Stomach (tissue), 9 donors: ENCODE data around the gene ESPNL. TPM values are rescaled to one million over a fixed set of nuclear protein-coding genes. Genes with fewer than 3 reads are reported as not detected.
"Not testable (repeated sequence)": the region's sequence is repeated elsewhere in the genome, so short reads cannot be mapped to it uniquely, and the experiment has no call there.

Experiments
- DNase-seq, 2 donors: peaks; one replicate each; pipeline versions ENCODE4 v3.0.0 to v3.0.0-alpha.2; 2013 to 2019
- H3K27ac ChIP-seq, 5 donors: fragments of 200-600 bp in 4 of 5; sonication (generic) in 4 of 5; one replicate each; pipeline ENCODE4 v1.5.1; 2013 to 2019; ENCODE audit warnings: mild to moderate bottlenecking in 1 of 5, moderate library complexity in 1 of 5
- H3K27me3 ChIP-seq, 3 donors: fragments of 200-600 bp; sonication (generic); one replicate each; pipeline ENCODE4 v1.5.1; 2017 to 2019; ENCODE audit warnings: mixed run types in 1 of 3
- H3K36me3 ChIP-seq, 4 donors: fragments of 200-600 bp; sonication (generic); 1 replicate in 3 of 4; 2 replicates in 1 of 4; pipeline ENCODE4 v1.5.1; 2016 to 2019
- H3K4me1 ChIP-seq, 4 donors: fragments of 200-600 bp; sonication (generic); one replicate each; pipeline ENCODE4 v1.5.1; 2016 to 2019
- H3K4me3 ChIP-seq, 4 donors: fragments of 200-600 bp; sonication (generic) in 3 of 4; one replicate each; pipeline ENCODE4 v1.5.1; 2016 to 2019; ENCODE audit warnings: mild to moderate bottlenecking in 1 of 4
- H3K9me3 ChIP-seq, 4 donors: fragments of 200-600 bp; sonication (generic); one replicate each; pipeline ENCODE4 v1.5.1; 2016 to 2019
- EP300 ChIP-seq: sonication (generic); formaldehyde crosslinking; IDR thresholded peaks from one replicate; pipeline ENCODE4 v1.6.1; 2017; ENCODE audit warnings: antibody characterized with exemption
- POLR2A ChIP-seq, 4 donors: fragments of 450-650 bp; IDR thresholded peaks; one replicate each; pipeline ENCODE4 v1.6.1; 2016; ENCODE audit warnings: antibody characterized with exemption in 4 of 4, control low read depth in 2 of 4, mild to moderate bottlenecking in 1 of 4, moderate library complexity in 1 of 4
- POLR2AphosphoS5 ChIP-seq, 3 donors: sonication (generic); formaldehyde crosslinking; IDR thresholded peaks; one replicate each; pipeline ENCODE4 v1.6.1; 2016; ENCODE audit warnings: antibody characterized with exemption in 3 of 3
- WGBS, 5 donors: extraction: QIAGEN DNeasy Blood & Tissue Kit in 3 of 5; methylation state at CpG; one replicate each; pipeline versions ENCODE4 v1.1.5 to v1.1.7; 2013 to 2018; 5-methylcytosine and 5-hydroxymethylcytosine counted together
- intact Hi-C: fragments of 100-400 bp; cut with DNase I; formaldehyde crosslinking; loops from one replicate; pipeline ENCODE4 v1.15.1; 2023; ENCODE audit warnings: low total_unique reads
- polyA plus RNA-seq, 3 donors: library from polyadenylated mRNA; stranded (reverse); fragments of 200-250 nt; gene quantifications; one replicate each; pipeline ENCODE4 v1.2.3, GENCODE V29; 2013
- total RNA-seq, 5 donors: library from RNA; depleted of rRNA; stranded (reverse); fragments of >200 nt; gene quantifications; one replicate each; pipeline versions ENCODE4 v1.1.0 to v1.2.3, GENCODE V29; 2014 to 2016
- TF ChIP-seq, protein P1 (sequence below), 7 experiments: fragments of 450-650 bp in 4 of 7; fragments of 200-600 bp in 3 of 7; sonication (generic) in 3 of 7; IDR thresholded peaks; one replicate each; pipeline ENCODE4 v1.5.1; 2016 to 2019; ENCODE audit warnings: antibody characterized with exemption in 7 of 7, control low read depth in 2 of 7, mild to moderate bottlenecking in 1 of 7
- donor health status: healthy with polysubstance abuse.
- donor health status: Bipolar disorder and iron deficiency.
- donor health status: healthy.

The ESPNL gene
- total and polyA plus RNA-seq, 8 donors: 0.05 to 1.3 (median 0.31) TPM; not detected in 3

DNA sequence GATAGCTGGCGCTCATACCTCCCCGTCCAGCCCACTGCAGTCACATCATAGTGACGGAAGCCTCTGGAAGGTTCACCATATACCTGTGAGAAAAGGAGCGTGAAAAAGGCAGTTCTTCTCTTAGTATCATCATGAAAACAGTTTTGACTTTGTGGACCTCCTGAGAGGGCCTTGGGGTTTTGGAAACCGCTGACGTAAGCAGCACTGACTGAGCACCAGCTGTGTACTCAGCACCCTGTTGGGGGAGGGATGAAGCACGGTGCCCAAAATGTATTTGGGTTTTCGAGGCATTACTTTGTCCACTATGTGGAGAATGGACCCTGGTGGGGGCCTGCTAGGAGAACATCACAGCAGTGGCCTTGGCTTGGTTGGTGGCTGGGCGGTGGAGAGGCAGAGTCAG, 33.9 kb upstream of the ESPNL start:
- H3K4me3 ChIP-seq: no peak overlapping the region
- intact Hi-C loops: no loop called here
- peaks cover 11 to 67% (median 62%) of the 10 kb centered on the region in 4 donors for H3K36me3 ChIP-seq
- DNase-seq: no peak
- WGBS, 5 donors: 85 to 93% (median 87%) methylated on average over 9 of the region's 9 CpGs
- H3K27ac ChIP-seq: no peak overlapping the region
- H3K27me3 ChIP-seq: no peaks in the 10 kb centered on the region
- no peaks in the 10 kb centered on the region for H3K9me3 ChIP-seq
- TF ChIP-seq, protein P1, sequence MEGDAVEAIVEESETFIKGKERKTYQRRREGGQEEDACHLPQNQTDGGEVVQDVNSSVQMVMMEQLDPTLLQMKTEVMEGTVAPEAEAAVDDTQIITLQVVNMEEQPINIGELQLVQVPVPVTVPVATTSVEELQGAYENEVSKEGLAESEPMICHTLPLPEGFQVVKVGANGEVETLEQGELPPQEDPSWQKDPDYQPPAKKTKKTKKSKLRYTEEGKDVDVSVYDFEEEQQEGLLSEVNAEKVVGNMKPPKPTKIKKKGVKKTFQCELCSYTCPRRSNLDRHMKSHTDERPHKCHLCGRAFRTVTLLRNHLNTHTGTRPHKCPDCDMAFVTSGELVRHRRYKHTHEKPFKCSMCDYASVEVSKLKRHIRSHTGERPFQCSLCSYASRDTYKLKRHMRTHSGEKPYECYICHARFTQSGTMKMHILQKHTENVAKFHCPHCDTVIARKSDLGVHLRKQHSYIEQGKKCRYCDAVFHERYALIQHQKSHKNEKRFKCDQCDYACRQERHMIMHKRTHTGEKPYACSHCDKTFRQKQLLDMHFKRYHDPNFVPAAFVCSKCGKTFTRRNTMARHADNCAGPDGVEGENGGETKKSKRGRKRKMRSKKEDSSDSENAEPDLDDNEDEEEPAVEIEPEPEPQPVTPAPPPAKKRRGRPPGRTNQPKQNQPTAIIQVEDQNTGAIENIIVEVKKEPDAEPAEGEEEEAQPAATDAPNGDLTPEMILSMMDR (IDR thresholded peaks at IDR 0.05): no peak
- TF ChIP-seq POLR2A (IDR thresholded peaks at IDR 0.05) (no peak), EP300 (no peak), POLR2AphosphoS5 (IDR thresholded peaks at IDR 0.05) (no peak)
- peaks cover 0 to 13% (median 7%) of the 10 kb centered on the region in 4 donors for H3K4me1 ChIP-seq

DNA sequence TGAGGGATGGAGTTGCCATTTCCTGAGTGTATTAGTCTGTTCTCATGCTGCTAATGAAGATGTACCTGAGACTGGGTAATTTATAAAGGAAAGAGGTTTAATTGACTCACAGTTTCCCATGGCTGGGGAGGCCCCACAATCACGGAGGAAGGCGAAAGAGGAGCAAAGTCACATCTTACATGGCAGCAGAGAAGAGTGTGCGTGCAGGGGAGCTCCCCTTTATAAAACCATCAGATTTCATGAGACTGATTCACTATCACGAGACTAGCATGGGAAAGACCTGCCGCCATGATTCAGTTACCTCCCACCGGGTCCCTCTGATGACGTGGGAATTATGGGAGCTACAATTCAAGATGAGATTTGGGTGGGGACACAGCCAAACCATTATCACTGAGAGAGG, 33.4 kb upstream of the ESPNL start:
- intact Hi-C loops, H3K9me3 ChIP-seq, DNase-seq, H3K27me3 ChIP-seq, H3K27ac ChIP-seq, H3K4me1 ChIP-seq, H3K4me3 ChIP-seq: not testable (repeated sequence)
- H3K36me3 ChIP-seq: peaks cover 11 to 72% (median 66%) of the 10 kb centered on the region in 4 donors
- 91 to 98% (median 94%) methylated on average over 7 of the region's 7 CpGs for WGBS, 5 donors

DNA sequence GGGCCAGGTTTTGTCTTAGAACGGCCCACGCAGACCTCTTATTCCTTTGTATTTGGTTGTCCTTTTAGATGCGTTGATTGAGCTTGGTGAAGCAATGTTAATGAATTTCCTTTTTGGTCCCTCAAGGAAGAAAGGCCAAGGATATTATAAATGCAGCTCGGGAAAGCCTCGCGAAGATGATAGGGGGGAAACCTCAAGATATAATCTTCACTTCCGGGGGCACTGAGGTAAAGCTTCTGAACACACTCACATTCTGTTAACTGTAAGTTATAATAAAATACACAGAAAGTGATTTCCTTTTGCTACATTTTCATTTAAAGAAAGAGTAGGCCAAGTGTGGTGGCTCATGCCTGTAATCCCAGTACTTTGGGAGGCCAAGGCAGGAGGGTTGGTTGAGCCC, 32.2 kb upstream of the ESPNL start:
- Histone ChIP-seq H3K36me3 (peaks cover 11 to 84% (median 78%) of the 10 kb centered on the region in 4 donors), H3K4me1 (no peaks in the 10 kb centered on the region), H3K9me3 (no peaks in the 10 kb centered on the region), H3K27me3 (no peaks in the 10 kb centered on the region), H3K4me3 (no peak overlapping the region), H3K27ac (no peak overlapping the region)
- TF ChIP-seq, protein P1 (IDR thresholded peaks at IDR 0.05): no peak
- TF ChIP-seq EP300 (no peak), POLR2AphosphoS5 (IDR thresholded peaks at IDR 0.05) (no peak)
- 88 to 91% (median 91%) methylated on average over 7 of the region's 7 CpGs for WGBS, 5 donors
- intact Hi-C loops: no loop called here
- DNase-seq: no peak

DNA sequence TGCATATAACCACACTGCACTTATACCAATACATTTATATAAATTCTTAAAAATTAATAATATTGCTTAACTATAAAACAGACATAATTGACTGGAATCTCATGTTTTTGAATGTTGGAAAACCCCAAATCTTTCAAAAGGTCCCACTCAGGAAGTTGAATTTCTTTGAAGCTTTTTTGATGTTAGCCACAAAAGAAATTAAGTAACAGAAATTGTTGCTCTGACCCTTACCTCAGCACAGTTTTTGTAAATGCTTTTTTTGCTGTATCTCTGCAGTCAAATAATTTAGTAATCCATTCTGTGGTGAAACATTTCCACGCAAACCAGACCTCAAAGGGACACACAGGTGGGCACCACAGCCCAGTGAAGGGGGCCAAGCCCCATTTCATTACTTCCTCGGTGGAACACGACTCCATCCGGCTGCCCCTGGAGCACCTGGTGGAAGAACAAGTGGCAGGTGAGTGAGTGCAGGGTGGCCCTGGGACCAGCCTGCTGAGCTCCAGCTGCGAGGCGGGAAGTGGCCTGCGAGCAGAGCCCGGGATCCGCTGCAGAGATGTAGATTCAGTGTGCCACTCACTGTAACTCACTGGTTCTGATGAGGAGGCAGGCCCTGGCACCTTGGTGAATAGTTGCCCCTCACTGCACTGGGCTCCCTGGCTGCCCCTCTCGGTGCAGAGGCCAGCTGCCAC, 31.0 kb upstream of the ESPNL start:
- peaks cover 11 to 95% (median 78%) of the 10 kb centered on the region in 4 donors for H3K36me3 ChIP-seq
- no peaks in the 10 kb centered on the region for H3K9me3 ChIP-seq
- H3K4me1 ChIP-seq: no peaks in the 10 kb centered on the region
- TF ChIP-seq POLR2A (IDR thresholded peaks at IDR 0.05) (no peak), POLR2AphosphoS5 (IDR thresholded peaks at IDR 0.05) (no peak)
- TF ChIP-seq, protein P1 (IDR thresholded peaks at IDR 0.05): no peak
- H3K27me3 ChIP-seq: no peaks in the 10 kb centered on the region
- 84 to 95% (median 93%) methylated on average over 10 of the region's 10 CpGs for WGBS, 5 donors
- DNase-seq: no peak
- intact Hi-C loops: no loop called here
- no peak overlapping the region for H3K4me3 ChIP-seq
- no peak overlapping the region for H3K27ac ChIP-seq

DNA sequence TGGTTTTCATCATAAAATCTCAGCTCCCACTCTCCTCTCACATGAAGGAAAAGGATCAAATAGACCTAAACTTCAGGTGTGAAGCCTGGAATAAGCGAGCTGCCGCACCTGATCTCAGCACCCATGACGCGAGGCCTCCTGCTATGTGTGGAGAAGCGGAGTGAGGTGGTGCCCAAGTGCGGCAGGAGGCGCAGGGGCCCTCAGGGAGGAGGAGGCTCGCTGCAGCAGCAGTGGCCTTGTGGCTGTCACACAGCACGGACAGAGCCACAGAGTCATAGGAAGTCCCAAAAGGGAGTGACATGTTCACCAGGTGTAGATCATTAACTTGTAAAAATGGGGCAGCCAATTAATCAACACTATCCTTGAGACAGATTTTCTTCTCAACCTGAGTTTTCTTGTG, 30.3 kb upstream of the ESPNL start:
- Histone ChIP-seq H3K27ac (no peak overlapping the region), H3K4me3 (no peak overlapping the region), H3K4me1 (no peaks in the 10 kb centered on the region), H3K36me3 (peaks cover 11 to 95% (median 72%) of the 10 kb centered on the region in 4 donors), H3K9me3 (no peaks in the 10 kb centered on the region), H3K27me3 (no peaks in the 10 kb centered on the region)
- DNase-seq: no peak
- TF ChIP-seq EP300: no peak
- TF ChIP-seq, protein P1 (IDR thresholded peaks at IDR 0.05): no peak
- no peak for TF ChIP-seq POLR2AphosphoS5 (IDR thresholded peaks at IDR 0.05)
- TF ChIP-seq POLR2A (IDR thresholded peaks at IDR 0.05): no peak
- 91 to 97% (median 95%) methylated on average over 9 of the region's 9 CpGs for WGBS, 5 donors
- intact Hi-C loops: no loop called here
